HG03565 (cell line): ENCODE measurements around the gene ZSWIM4.

Experiments used
- ATAC-seq: cut with Tn5 transposase; IDR thresholded peaks from one replicate; pipeline ENCODE4 v1.9.1; 2021; ENCODE audit warnings: mild to moderate bottlenecking, moderate library complexity; ENCODE audit not compliant: unreplicated experiment

Gene ZSWIM4

GRCh38 chr19:13866463-13867046 is 71.3 kb downstream of the ZSWIM4 start:
- no peak for ATAC-seq

GRCh38 chr19:13868663-13869062 is 73.4 kb downstream of the ZSWIM4 start:
- ATAC-seq, result no peak

- ATAC-seq, result no peak
Measured at GRCh38 chr19:13869281-13869680, 74.0 kb downstream of the ZSWIM4 start.

GRCh38 chr19:13870873-13871272 is 75.6 kb downstream of the ZSWIM4 start:
- ATAC-seq, result no peak

GRCh38 chr19:13872339-13872694 is 77.1 kb downstream of the ZSWIM4 start:
- ATAC-seq, result no peak

- ATAC-seq, result no peak
Measured at GRCh38 chr19:13872695-13873389, 77.6 kb downstream of the ZSWIM4 start.

GRCh38 chr19:13873834-13874515 is 78.7 kb downstream of the ZSWIM4 start:
- no peak for ATAC-seq

- ATAC-seq, result no peak
Measured at GRCh38 chr19:13875824-13876223, 80.6 kb downstream of the ZSWIM4 start.

GRCh38 chr19:13876834-13877233 is 81.6 kb downstream of the ZSWIM4 start, which contains the start of gene NANOS3:
Gene NANOS3, plus strand, starts transcription at chr19:13877134. Its CDS starts 115 bp downstream, at chr19:13877249.
- ATAC-seq, result no peak

GRCh38 chr19:13877303-13877702 is 82.1 kb downstream of the ZSWIM4 start:
- ATAC-seq, result no peak

- peak; percentile 80 for ATAC-seq
Measured at GRCh38 chr19:13880059-13881043, 85.1 kb downstream of the ZSWIM4 start.

- ATAC-seq, result no peak
Measured at GRCh38 chr19:13881251-13881691, 86.0 kb downstream of the ZSWIM4 start.
